Caki2 (cell line): ENCODE results near the gene FILIP1. TPM values are rescaled to one million over a fixed set of nuclear protein-coding genes. Genes with fewer than 3 reads are reported as not detected.
"Not testable (repeated sequence)": the region's sequence is repeated elsewhere in the genome, so short reads cannot be mapped to it uniquely, and the experiment has no call there.

Experiments used
- DNase-seq: peaks from one replicate; pipeline ENCODE4 v3.0.0-alpha.2; 2015; ENCODE audit warnings: low read depth
- in situ Hi-C: cut with HindIII; loops from 2 replicates; pipeline ENCODE4 v1.10.0; 2016; ENCODE audit warnings: low sequenced_read_pairs, low pct_unique_long_range_greater_than_20kb, mixed read lengths
- total RNA-seq: library from RNA; depleted of rRNA; stranded (reverse); fragments of >200 nt; shearing (Covaris generic); gene quantifications from 2 replicates; pipeline ENCODE4 v1.2.3, GENCODE V29; 2014; ENCODE audit warnings: low replicate concordance

FILIP1 gene
- total RNA-seq, 1 experiment from 2014 or later: 0.10 TPM

DNA sequence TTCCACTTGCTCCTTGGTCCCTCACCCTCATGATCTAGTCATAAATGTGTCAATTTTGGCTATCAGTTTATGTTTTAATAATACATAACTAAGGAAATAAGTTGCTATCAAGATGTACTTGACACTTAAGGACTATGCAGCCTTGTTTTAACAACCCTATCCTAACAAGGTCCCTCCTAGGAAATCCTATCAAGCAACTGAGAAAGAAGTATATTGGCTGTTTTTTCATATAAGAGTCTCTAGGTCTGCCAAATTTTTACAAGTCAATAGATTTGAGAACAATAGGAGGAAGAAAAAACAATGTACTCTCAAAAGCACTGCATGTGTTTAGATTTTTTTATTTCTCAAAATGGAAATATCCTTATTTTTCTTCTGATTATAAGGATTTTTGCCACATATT lies 14.7 kb downstream of the FILIP1 start:
- in situ Hi-C loops: no loop called here
- no peak for DNase-seq

DNA sequence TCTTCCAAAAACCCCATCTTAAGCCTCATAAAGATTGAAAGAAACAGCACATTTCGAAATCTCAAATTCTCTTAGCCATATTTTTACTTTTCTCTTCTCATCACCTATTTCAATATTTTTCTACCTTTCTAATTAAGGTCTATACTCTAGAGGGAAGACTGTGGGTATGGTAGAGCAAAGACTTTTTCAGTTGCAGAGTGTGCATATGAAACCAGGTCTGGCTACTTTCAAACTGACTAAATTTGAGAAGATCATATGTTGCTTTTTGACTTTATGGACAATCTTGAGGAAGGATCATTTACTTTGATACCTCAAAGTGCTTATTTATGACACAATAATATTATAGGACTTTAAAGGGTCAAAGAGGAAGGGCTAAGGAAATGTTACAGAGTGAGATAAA lies 20.7 kb downstream of the FILIP1 start:
- no peak for DNase-seq
- in situ Hi-C loops: no loop called here

DNA sequence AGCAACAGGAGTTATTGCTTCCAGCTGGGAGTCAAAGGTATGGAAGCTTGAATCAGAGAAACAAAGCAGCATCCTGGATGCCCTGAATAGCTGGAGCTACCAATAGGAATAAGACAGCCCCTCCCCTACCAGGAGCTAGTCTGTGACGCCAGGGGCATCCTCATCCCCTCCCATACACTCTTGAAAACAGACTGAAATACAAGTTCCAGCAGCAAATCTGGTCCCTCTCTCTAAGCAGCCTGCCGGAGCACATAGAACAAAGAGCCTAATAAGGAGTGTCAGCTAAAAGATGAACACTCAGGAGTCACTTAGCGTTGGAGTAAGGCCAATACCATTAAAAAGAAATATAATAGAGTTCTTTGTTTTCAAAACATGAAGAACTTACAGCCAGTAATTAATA lies 25.6 kb downstream of the FILIP1 start:
- DNase-seq: no peak
- in situ Hi-C loops: no loop called here

DNA sequence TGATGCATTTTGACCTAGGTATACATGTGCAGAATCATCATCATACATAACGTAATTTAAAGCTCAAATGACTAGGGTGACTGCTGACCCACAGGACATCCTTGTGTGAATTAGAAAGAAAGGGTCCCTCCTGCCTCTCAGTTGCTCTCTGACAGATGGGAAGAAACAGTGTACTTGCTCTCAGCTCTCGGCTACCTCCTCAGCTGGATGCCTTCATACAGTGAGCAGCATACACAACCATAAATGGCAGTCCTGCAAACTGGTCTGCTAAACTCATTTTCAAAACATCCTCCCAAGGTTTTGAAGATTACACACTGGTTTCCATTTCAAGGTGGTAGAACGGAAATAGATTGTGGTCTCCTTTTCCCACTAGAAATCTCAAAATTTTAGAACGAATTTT lies 26.3 kb downstream of the FILIP1 start:
- no peak for DNase-seq
- in situ Hi-C loops: no loop called here

DNA sequence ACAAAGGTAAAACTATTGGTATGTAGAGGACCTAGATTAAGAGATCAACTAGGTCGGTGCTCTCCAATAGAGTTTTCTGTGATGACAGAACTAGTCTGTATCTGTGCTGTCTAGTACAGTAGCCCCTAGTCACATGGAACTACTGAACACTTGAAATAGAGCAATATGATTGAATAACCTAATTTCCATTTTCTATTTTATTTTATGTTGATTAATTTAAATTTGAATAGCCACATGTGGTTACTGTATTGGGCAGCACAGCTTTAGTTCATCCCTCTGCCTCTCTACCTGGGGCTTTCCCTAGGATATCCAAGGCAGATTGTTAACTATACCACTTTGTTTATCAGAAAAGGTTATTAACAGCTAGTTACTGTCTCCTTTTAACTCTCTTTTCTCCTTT lies 27.0 kb downstream of the FILIP1 start:
- in situ Hi-C loops: no loop called here

DNA sequence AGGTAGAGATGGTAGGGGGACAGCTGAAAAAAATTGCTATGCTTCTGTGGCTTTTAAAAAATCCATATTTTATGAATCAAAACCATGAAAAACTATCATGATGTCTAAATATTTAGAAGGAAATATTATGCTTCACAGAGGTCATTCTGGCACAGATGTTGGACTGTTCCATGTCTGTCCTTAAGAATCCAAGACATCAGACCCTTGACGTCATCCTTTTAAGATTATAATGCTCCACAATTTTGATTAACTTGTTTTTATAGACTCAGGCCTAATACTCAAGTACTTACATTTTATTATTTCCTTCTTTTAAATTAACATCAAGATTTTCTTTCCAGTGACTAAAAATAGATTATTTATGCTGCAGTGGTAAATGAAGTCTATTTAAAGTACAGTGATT lies 29.7 kb downstream of the FILIP1 start:
- in situ Hi-C loops: no loop called here
- DNase-seq: no peak

More for the DNA sequence above, 27.0 kb downstream of the FILIP1 start:
- DNase-seq: no peak

DNA sequence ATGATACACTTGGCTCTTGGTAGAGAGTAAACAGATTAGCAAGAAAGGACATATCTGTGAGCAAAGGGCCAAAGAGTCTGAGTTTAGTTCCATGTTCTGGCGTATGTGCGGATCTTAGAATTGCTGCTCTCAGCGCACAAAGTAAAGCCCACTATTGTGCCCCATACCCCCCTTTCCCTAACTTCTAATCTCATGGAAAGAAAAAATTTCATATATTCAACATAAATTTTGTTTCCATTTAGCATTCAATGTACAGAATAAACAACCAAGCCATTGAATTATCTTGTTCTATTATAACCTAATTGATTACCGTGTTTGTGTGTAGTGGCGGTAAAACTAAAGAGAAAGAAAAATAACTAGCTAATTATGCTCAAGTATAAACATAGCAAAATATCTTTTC lies 30.5 kb downstream of the FILIP1 start:
- in situ Hi-C loops: no loop called here
- no peak for DNase-seq

DNA sequence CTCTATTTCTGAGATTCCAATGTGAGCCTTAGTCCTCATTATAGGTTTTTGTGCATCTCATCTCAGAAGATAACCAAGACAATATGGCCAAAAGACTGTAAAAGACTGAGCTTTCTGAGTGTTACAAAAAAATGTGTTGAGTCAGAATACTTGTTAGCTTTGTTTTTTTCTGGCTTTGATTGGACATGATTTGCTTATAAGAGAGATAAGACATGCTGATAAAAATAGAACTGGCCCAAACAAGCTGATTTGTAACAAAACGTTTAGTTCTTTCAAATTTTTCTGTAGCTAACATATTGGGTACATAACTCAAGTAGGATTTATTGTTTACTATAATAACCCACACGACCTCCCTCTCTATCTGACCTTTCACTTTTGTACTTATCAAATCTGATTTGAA lies 32.9 kb downstream of the FILIP1 start:
- in situ Hi-C loops: no loop called here
- no peak for DNase-seq

DNA sequence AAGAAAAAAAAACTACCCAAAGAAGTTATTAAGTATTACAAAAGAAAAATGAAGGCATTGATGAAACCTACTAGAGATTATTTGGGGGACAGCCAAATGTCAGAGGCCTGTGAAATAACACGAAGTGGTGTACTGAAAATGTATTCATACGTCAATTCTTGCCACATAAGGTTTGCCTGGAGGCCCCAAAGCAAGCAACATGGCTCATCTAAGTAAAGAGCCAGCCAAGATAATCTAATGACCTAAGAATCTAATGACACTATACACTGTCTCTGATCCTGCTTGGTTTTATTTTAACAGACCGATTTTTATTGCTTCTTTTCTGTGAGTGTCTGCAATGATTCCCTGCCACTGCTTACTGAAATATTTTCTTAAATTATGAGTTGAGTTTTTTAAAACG lies 34.7 kb downstream of the FILIP1 start:
- in situ Hi-C loops: no loop called here
- DNase-seq: peak; percentile 54

DNA sequence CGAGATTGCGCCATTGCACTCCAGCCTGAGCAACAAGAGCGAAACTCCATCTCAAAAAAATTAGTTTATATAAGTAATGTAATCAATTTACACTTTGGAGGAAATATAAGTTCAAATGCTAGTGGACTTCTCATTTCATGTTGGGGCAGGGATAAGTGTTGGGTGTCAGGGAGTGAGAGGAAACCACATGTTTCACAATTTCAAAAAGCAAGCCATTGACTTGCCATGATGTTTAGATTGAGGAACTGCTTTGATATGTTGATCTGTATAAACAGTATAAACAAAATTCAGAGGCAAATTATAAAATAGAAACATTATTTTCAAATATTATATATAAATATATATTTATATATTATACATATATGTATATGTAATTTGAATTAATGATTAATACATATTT lies 42.7 kb downstream of the FILIP1 start:
- DNase-seq: no peak
- in situ Hi-C loops: no loop called here

DNA sequence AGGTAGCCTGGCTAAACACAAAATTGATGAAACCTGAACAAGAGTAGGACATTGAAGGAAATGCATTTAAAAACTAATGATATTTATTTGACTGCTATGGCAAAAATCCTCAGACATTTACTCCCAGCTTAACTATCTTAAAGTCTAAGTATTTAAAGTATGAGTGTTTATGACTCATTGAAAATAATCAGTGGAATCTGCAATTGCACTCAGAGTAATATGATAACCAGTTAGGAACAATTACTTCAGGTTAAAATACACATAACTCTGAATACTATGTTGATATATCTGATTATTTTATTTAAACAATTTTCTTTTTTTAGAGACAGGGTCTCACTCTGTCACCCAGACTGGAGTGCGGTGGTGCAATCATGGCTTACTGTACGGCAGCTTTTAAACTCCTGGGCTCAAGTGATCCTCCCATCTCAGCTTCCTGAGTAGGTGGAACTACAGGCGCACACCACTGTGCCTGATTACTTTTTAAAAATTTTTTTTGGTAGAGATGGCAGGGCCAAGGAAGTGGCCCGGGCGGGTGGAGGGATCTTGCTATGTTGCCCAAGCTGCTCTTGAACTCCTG lies 43.9 kb downstream of the FILIP1 start:
- no peak for DNase-seq
- in situ Hi-C loops: no loop called here

DNA sequence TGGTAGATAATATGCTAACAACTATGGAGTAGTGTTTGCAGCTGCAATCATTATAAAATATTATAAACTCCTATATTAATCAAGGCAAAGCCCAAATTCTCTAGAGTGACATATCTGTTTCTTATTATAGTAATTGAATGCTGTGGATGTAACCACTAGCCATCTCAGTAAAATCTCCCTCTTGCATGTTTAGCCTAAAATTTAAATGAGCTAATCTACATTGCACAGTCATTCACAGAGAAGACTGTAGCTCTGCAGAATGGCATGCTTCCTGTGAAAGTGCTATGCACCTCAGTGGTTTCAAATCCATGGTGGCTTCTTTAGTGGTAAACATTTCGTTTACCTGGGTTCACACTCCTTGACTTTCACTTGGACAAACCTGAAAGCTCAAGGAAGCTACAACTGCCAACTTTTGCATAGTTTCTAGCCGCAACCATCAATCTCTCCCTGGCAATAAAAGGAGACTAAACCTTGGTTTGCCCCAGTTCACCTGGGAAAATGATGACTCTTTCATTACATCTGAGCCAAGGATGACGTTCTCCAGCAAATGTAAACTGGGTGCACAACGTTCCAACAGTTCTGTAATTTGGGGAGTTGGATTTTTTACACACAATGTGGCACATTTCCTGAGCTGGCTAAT lies 47.2 kb downstream of the FILIP1 start:
- in situ Hi-C loops: no loop called here
- DNase-seq: no peak

DNA sequence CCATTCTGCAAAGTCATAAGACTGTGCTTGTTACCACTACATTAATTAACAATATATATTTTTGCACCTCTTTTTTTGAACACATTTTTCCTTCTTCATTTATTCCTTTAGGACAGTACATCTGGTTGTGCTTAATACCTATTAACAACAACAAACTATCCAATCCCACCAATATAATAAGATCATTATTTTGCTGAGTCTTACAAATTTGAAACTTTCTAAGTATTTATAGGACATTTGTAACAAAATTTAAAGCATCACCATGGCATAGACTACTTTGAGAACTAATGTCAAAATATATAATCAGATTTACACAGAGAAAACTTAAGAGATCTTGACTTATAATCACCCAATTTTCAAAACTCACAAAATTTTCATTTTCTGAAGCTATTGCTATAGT lies 47.9 kb downstream of the FILIP1 start:
- DNase-seq: no peak
- in situ Hi-C loops: no loop called here

DNA sequence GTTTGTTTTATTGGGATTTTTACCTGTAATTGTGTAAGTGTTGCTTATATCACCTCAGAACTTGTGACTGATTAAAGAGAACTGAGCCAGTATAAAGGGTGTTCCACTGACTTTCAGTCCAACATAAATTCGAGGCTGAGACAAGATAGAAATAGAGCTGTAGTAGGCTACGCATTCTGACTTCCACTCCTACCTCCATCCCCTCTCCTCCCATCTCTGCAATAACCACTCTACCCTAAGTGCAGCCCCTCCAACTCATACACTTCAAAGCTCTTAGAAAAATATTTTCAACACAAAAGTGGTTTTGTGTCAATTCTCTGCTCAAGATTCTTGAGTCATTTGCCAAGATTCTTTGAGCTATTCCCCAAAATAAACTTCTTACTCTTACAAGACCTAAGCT lies 48.7 kb downstream of the FILIP1 start:
- in situ Hi-C loops: no loop called here
- DNase-seq: no peak

DNA sequence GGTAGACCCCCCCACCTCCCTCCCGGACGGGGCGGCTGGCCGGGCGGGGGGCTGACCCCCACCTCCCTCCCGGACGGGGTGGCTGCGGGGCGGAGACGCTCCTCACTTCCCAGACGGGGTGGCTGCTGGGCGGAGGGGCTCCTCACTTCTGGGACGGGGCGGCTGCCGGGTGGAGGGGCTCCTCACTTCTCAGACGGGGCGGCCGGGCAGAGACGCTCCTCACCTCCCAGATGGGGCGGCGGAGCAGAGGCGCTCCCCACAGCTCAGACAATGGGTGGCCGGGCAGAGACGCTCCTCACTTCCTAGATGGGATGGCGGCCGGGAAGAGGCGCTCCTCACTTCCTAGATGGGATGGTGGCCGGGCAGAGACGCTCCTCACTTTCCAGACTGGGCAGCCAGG lies 51.7 kb downstream of the FILIP1 start:
- DNase-seq, in situ Hi-C loops: not testable (repeated sequence)

DNA sequence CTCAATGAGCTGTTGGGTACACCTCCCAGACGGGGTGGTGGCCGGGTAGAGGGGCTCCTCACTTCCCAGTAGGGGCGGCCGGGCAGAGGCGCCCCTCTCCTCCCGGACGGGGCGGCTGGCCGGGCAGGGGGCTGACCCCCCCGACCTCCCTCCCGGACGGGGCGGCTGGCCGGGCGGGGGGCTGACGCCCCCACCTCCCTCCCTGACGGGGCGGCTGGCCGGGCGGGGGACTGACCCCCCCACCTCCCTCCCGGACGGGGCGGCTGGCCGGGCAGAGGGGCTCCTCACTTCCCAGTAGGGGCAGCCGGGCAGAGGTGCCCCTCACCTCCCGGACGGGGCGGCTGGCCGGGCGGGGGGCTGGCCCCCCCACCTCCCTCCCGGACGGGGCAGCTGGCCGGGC lies 52.1 kb downstream of the FILIP1 start:
- in situ Hi-C loops, DNase-seq: not testable (repeated sequence)

DNA sequence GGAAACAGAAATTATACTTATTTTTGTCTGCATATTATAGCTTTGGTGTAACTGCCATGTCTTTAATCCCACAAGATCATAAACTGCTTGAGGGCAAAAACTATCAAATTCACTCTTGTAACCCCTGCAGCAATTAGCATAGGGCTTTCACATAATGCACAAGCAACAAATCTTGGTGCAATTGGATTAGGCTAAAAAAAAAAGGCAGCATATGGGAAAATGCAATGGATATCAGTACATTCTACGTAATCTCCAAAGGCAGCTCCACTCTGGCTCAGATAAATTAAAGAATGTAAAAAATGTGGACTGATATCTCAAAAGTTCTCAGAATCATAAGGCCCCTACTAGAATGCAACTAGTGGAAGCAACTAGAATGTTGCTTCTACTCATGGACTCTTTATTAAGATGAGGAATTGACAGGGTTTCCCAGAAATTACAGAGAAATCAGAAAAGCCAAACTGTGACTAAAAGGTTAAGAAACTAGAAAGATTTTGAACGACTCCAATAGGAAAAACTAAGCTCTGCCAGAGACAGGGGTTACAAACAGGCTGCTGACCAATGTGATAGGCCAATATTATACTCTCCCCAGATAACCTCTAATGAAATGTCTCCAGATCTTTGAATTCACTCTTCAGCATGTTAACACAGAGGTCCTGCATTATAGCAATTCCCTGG lies 55.0 kb downstream of the FILIP1 start:
- in situ Hi-C loops: no loop called here
- no peak for DNase-seq

DNA sequence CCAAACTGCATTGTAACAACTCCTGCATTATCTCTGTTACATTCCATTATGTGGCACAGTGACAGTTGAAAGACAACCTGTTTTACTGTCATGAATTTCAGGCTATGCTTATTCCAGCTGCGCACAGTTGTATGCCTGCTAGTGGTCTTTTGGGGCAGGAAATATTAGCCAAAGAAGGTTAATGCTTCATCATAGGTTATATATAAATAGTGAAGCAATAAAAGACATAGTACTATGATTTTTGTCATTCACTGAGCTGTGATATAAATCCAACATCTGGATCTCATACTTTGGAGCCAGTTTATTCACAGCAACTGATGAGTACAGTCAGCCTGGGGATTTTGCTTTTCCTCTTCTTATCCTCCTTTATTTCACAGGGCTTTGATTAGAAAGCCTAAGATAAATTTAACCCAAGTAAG lies 55.6 kb downstream of the FILIP1 start:
- DNase-seq: no peak
- in situ Hi-C loops: no loop called here

DNA sequence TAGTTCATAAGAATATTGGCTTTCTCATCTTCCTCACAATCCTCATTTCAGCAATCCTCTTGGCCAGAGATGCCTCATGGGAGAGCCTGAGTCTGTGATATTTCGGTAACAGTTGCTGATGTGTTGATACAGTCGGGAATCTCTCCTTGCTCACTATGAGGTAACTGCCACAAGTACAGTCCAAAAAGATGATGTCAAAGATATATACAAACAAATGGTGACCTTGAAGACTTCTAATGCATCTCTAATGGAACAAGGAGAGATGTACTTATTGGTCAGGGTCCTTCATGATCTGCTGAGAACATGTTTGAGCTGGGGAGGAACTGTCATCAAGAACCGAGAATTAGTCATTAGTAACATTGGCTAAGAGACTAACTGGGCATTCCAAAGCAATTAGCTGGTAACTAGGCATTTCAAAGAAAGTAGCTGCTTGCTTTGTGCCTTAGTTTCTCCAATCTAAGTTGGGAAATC lies 56.1 kb downstream of the FILIP1 start:
- in situ Hi-C loops: no loop called here
- no peak for DNase-seq

DNA sequence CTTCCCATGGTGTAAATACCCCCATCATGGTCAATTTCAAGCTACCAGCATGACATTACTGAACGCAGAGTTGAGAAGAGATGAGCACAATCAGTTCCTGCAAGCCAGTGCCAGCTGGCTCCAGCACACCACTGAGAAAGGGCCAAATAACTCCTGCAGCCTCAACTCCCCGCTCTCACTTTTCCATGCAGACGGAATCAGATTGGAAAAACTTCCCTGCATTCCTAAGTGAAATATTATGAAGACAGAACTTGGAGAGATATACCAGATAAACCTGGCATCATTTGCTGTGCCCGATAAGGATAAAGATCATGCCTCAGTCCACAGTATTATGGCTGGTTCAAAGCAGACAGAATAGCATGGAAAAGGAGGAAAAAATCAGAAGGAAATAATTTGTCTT lies 56.7 kb downstream of the FILIP1 start:
- DNase-seq: no peak
- in situ Hi-C loops: no loop called here
